ENCODE measurements around the gene EFTUD2.

The EFTUD2 gene

DNA sequence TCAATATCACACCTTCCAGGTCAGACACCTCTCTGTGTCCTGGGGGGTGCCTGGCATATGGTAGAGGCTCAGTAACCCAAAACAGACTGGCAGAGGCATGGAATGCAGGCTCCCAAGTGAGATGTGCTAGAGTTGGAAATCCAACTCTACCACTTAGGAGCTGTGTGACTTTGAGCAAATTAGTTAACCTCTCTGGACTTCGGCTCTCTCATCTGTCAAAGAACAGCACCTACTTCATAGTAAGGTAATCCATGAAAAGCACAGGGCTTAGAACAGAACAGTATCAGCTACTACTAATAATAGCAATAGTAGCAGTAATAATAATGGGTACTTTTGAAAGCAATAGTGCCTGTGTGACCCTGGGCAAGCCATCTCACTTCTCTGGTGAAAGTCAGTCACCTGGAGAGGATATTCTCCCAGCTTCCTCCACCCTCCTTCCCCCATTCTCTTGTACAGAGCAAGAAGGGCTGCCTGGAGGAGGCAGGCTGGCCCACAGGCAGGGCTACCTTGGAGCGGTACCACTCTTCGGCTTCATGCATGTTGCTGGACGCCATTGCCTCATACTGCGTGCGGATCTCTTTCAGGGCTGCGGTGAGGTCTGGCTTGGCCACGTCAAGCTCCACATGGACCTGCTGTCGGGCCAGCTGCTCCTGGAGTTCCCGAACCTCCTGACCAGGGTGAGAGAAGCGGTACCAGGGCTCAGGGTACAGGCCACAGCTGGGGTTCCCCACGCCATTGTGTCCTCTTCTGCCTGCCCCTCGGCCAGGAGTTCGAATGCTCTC lies 13.7 kb upstream of the EFTUD2 start:
- no peaks in the 10 kb centered on the region for H3K36me3 ChIP-seq (ENCODE audit: control insufficient read depth, insufficient read depth, low read length)

DNA sequence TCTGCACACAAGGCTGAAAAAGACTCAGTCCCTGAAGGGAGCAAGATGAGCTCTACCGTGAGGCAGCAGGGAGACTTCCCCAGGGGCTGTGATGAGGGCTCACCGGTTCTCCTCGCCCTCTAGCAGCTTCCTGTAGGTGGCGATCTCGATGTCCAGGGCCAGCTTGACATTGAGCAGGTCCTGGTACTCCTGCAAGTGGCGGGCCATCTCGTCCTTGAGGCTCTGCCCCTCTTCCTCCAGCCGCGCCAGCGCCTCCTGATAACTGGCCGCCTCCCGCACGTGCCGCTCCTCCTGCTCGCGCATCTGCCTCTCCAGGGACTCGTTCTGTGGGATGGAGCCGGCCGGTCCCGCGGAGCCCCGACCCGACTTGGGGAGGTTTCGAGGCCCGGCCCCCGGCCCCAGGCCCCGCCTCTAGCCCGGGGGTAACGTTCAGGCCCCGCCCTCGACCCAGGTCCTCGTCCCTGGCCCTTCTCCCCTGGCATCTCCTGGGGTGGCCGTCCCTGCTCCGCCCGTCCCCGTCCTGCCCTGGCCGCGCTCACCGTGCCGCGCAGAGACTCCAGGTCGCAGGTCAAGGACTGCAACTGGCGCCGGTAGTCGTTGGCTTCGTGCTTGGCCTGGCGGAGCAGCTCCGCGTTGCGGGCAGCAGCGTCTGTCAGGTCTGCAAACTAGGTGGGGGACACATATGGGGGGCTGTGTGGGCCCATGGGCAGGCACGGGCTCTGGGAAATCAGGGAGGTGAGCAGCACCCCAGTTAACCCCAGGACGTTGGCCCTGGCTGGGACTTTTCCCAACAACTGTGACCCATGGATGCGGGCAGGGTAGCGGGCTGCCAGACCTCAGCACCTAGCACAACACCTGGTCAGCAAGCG lies 12.1 kb upstream of the EFTUD2 start:
- no peaks in the 10 kb centered on the region for H3K27me3 ChIP-seq (ENCODE audit: insufficient read depth, low read length, poor library complexity)
- H3K23ac ChIP-seq (ENCODE audit: low read length), result no peak overlapping the region
- H3K4me2 ChIP-seq (ENCODE audit: low read length), result peak overlapping the region; percentile 78
- H4K5ac ChIP-seq (ENCODE audit: low read length), result no peak overlapping the region
- H2BK15ac ChIP-seq (replicated peaks; ENCODE audit: low read depth), result no peak overlapping the region
- H3K4me3 ChIP-seq (ENCODE audit: low read length), result no peak overlapping the region
- no peak overlapping the region for H2AK5ac ChIP-seq (ENCODE audit: low read length)
- no peak overlapping the region for H3K27ac ChIP-seq (ENCODE audit: low read depth, low read length)
- WGBS (ENCODE audit: extremely low coverage, insufficient coverage, low lambda C conversion rate), result no CpG with 5 or more reads among the region's 56 CpGs
- H3K79me1 ChIP-seq (ENCODE audit: low read length), result no peaks in the 10 kb centered on the region
- no peak overlapping the region for H4K8ac ChIP-seq (ENCODE audit: low read depth, low read length)
- no peaks in the 10 kb centered on the region for H3K79me2 ChIP-seq (ENCODE audit: control insufficient read depth, insufficient read depth, low read length)
- H3K9ac ChIP-seq (ENCODE audit: low read length), result peak overlapping the region; percentile 26
- no peaks in the 10 kb centered on the region for H3K36me3 ChIP-seq (ENCODE audit: control insufficient read depth, insufficient read depth, low read length)
- H2BK5ac ChIP-seq (ENCODE audit: low read length), result no peak overlapping the region
- H3K18ac ChIP-seq (ENCODE audit: low read length), result no peak overlapping the region
- no peaks in the 10 kb centered on the region for H3K4me1 ChIP-seq (ENCODE audit: control insufficient read depth, low read depth, low read length)
- H3K56ac ChIP-seq (ENCODE audit: low read length), result peak overlapping the region; percentile 71
- H3K4ac ChIP-seq (ENCODE audit: low read depth, low read length), result no peak overlapping the region
- DNase-seq, result peak; percentile 93
- no peak overlapping the region for H2BK120ac ChIP-seq (ENCODE audit: low read depth, low read length)

More for the DNA sequence above, 13.7 kb upstream of the EFTUD2 start:
- Histone ChIP-seq H3K56ac (ENCODE audit: low read length) (no peak overlapping the region), H2AK5ac (ENCODE audit: low read length) (no peak overlapping the region), H3K27me3 (ENCODE audit: insufficient read depth, low read length, poor library complexity) (no peaks in the 10 kb centered on the region), H2BK15ac (replicated peaks; ENCODE audit: low read depth) (no peak overlapping the region), H3K27ac (ENCODE audit: low read depth, low read length) (no peak overlapping the region), H3K18ac (ENCODE audit: low read length) (no peak overlapping the region), H2BK120ac (ENCODE audit: low read depth, low read length) (no peak overlapping the region), H3K79me1 (ENCODE audit: low read length) (no peaks in the 10 kb centered on the region), H3K4ac (ENCODE audit: low read depth, low read length) (no peak overlapping the region), H4K8ac (ENCODE audit: low read depth, low read length) (no peak overlapping the region), H3K4me1 (ENCODE audit: control insufficient read depth, low read depth, low read length) (no peaks in the 10 kb centered on the region), H3K9ac (ENCODE audit: low read length) (no peak overlapping the region), H3K79me2 (ENCODE audit: control insufficient read depth, insufficient read depth, low read length) (no peaks in the 10 kb centered on the region), H3K4me3 (ENCODE audit: low read length) (no peak overlapping the region), H3K23ac (ENCODE audit: low read length) (no peak overlapping the region), H2BK5ac (ENCODE audit: low read length) (no peak overlapping the region), H4K5ac (ENCODE audit: low read length) (no peak overlapping the region), H3K4me2 (ENCODE audit: low read length) (no peak overlapping the region)
- no peak for DNase-seq
- no CpG with 5 or more reads among the region's 14 CpGs for WGBS (ENCODE audit: extremely low coverage, insufficient coverage, low lambda C conversion rate)

DNA sequence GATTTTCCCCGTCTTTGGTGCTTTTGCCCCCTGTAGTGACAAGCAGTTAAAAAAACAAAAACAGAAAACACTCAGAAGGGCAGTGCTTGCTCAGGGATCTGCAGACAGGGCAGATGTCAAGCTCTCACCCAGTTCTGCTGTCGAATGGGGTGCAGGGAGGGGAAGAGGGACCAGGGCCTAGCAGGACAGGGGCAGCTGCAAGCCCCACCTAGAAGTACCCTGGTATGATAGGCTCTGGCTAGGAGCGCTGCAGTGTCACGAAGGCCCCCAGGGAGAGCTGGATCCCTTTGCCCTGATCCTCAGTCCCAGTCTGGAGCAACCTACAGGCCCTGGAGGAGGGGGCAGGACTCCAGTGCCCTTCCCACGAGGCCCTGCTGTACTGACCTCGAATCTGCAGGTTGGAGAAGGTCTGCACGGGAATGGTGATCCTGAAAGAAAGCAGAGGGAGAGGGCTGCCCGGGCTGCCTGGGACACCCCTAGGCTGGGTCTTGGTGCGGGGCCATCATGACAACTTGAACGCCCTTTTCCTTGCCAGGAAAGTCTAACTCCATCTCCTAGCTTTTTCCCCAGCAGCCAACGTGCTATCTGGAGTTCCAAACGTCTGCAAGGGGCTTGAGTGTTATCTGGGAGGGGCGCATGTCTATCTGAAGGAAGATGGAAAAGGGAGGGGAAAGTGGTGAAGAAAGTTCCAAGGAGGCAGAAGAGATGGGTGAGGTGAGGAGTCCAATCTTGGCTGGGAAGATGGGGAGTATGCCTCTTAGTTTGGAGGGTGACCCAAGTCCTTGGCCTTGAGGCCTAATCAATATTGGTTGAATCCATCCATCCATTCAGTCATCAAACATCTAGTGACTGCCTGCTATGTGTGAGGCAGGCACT lies 11.2 kb upstream of the EFTUD2 start:
- H3K79me1 ChIP-seq (ENCODE audit: low read length), result no peaks in the 10 kb centered on the region
- H3K9ac ChIP-seq (ENCODE audit: low read length), result peak overlapping the region; percentile 5
- WGBS (ENCODE audit: extremely low coverage, insufficient coverage, low lambda C conversion rate), result no CpG with 5 or more reads among the region's 13 CpGs
- no peak overlapping the region for H3K4me2 ChIP-seq (ENCODE audit: low read length)
- H4K8ac ChIP-seq (ENCODE audit: low read depth, low read length), result no peak overlapping the region
- no peaks in the 10 kb centered on the region for H3K4me1 ChIP-seq (ENCODE audit: control insufficient read depth, low read depth, low read length)
- no peak overlapping the region for H3K18ac ChIP-seq (ENCODE audit: low read length)
- H3K4ac ChIP-seq (ENCODE audit: low read depth, low read length), result no peak overlapping the region
- no peak overlapping the region for H2AK5ac ChIP-seq (ENCODE audit: low read length)
- no peak overlapping the region for H3K27ac ChIP-seq (ENCODE audit: low read depth, low read length)
- DNase-seq, result no peak
- no peak overlapping the region for H2BK5ac ChIP-seq (ENCODE audit: low read length)
- H4K5ac ChIP-seq (ENCODE audit: low read length), result no peak overlapping the region
- H2BK120ac ChIP-seq (ENCODE audit: low read depth, low read length), result no peak overlapping the region
- no peak overlapping the region for H2BK15ac ChIP-seq (replicated peaks; ENCODE audit: low read depth)
- no peaks in the 10 kb centered on the region for H3K27me3 ChIP-seq (ENCODE audit: insufficient read depth, low read length, poor library complexity)
- no peak overlapping the region for H3K4me3 ChIP-seq (ENCODE audit: low read length)
- no peak overlapping the region for H3K23ac ChIP-seq (ENCODE audit: low read length)
- H3K36me3 ChIP-seq (ENCODE audit: control insufficient read depth, insufficient read depth, low read length), result no peaks in the 10 kb centered on the region
- no peak overlapping the region for H3K56ac ChIP-seq (ENCODE audit: low read length)
- H3K79me2 ChIP-seq (ENCODE audit: control insufficient read depth, insufficient read depth, low read length), result no peaks in the 10 kb centered on the region

DNA sequence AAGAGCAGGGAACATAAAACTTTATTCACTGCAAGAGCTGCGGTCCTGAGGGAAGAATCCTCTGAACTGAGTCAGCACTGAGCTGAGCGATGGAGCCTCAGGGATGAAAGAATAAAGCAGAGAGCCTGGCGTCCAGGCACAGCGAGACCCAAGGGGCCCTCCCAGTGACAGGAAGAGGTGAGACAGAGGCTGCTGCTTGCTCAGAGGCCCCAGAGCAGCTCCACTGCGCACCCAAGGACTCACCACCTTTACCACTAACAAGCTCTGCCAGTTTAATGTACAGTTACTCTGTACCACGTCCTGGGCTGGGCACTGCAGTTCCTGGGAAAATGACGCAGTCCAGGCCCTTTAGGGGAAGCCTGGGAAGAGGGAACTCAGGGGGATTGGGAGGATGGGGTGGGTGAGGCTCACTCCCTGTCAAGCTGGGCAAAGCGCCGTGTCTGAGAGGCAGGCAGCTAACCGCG lies 10.5 kb upstream of the EFTUD2 start:
- Histone ChIP-seq H3K79me2 (ENCODE audit: control insufficient read depth, insufficient read depth, low read length) (no peaks in the 10 kb centered on the region), H4K8ac (ENCODE audit: low read depth, low read length) (no peak overlapping the region), H3K36me3 (ENCODE audit: control insufficient read depth, insufficient read depth, low read length) (no peaks in the 10 kb centered on the region), H3K4ac (ENCODE audit: low read depth, low read length) (no peak overlapping the region), H2BK15ac (replicated peaks; ENCODE audit: low read depth) (no peak overlapping the region), H4K5ac (ENCODE audit: low read length) (no peak overlapping the region), H3K79me1 (ENCODE audit: low read length) (no peaks in the 10 kb centered on the region), H3K23ac (ENCODE audit: low read length) (no peak overlapping the region), H3K9ac (ENCODE audit: low read length) (no peak overlapping the region), H3K4me3 (ENCODE audit: low read length) (no peak overlapping the region), H3K4me1 (ENCODE audit: control insufficient read depth, low read depth, low read length) (no peaks in the 10 kb centered on the region), H2BK5ac (ENCODE audit: low read length) (no peak overlapping the region), H3K18ac (ENCODE audit: low read length) (no peak overlapping the region), H2AK5ac (ENCODE audit: low read length) (no peak overlapping the region), H2BK120ac (ENCODE audit: low read depth, low read length) (no peak overlapping the region), H3K27ac (ENCODE audit: low read depth, low read length) (no peak overlapping the region), H3K27me3 (ENCODE audit: insufficient read depth, low read length, poor library complexity) (no peaks in the 10 kb centered on the region), H3K56ac (ENCODE audit: low read length) (no peak overlapping the region), H3K4me2 (ENCODE audit: low read length) (no peak overlapping the region)
- no CpG with 5 or more reads among the region's 11 CpGs for WGBS (ENCODE audit: extremely low coverage, insufficient coverage, low lambda C conversion rate)
- no peak for DNase-seq

DNA sequence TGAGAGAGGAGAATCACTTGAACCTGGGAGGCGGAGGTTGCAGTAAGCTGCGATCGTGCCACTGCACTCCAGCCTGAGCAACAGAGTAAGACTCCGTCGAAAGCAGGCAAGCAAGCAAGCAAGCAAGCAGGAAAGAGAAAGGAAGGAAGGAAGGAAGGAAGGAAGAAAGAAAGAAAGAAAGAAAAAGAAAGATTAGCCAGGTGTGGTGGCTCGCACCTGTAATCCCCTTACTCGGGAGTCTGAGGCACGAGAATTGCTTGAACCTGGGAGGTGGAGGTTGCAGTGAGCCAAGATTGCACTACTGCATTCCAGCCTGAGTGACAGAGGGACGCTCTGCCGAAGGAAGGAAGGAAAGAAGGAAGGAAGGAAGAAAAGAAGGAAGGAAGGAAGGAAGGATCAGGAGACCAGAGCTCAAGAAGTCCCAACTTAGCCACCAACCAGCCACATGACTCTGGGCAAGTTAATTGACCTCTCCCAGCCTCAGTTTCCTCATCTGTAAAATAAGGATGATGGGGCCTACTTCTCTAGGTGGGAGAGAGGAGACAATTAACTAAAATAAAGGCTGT lies 9.6 kb upstream of the EFTUD2 start:
- WGBS (ENCODE audit: extremely low coverage, insufficient coverage, low lambda C conversion rate), result no CpG with 5 or more reads among the region's 10 CpGs

More for the DNA sequence above, 9.6 kb upstream of the EFTUD2 start:
- Histone ChIP-seq H3K27ac (ENCODE audit: low read depth, low read length) (no peak overlapping the region), H3K18ac (ENCODE audit: low read length) (no peak overlapping the region), H3K36me3 (ENCODE audit: control insufficient read depth, insufficient read depth, low read length) (no peaks in the 10 kb centered on the region), H3K4me3 (ENCODE audit: low read length) (no peak overlapping the region), H3K23ac (ENCODE audit: low read length) (no peak overlapping the region), H2BK120ac (ENCODE audit: low read depth, low read length) (no peak overlapping the region), H3K79me1 (ENCODE audit: low read length) (no peaks in the 10 kb centered on the region), H3K4me2 (ENCODE audit: low read length) (no peak overlapping the region), H4K5ac (ENCODE audit: low read length) (no peak overlapping the region), H3K27me3 (ENCODE audit: insufficient read depth, low read length, poor library complexity) (no peaks in the 10 kb centered on the region), H3K9ac (ENCODE audit: low read length) (no peak overlapping the region), H2BK15ac (replicated peaks; ENCODE audit: low read depth) (no peak overlapping the region), H3K4me1 (ENCODE audit: control insufficient read depth, low read depth, low read length) (no peaks in the 10 kb centered on the region), H3K79me2 (ENCODE audit: control insufficient read depth, insufficient read depth, low read length) (no peaks in the 10 kb centered on the region), H2AK5ac (ENCODE audit: low read length) (no peak overlapping the region), H4K8ac (ENCODE audit: low read depth, low read length) (no peak overlapping the region), H2BK5ac (ENCODE audit: low read length) (no peak overlapping the region), H3K4ac (ENCODE audit: low read depth, low read length) (no peak overlapping the region), H3K56ac (ENCODE audit: low read length) (no peak overlapping the region)
- DNase-seq, result no peak
